NCI-H1930 (cell line): ENCODE data around the gene ABTB2.

Source experiments
- DNase-seq, 2 experiments: peaks; one replicate each; lab custom pipeline; 2025; lab: John Stamatoyannopoulos, UW

Gene ABTB2

GRCh38 chr11:34150494-34151151, 207.2 kb downstream of the ABTB2 start:
- DNase-seq, result no peak

- DNase-seq, result no peak
These were observed 208.0 kb downstream of the ABTB2 start for GRCh38 chr11:34149786-34150185.

GRCh38 chr11:34149274-34149673, 208.5 kb downstream of the ABTB2 start:
- DNase-seq, result no peak

GRCh38 chr11:34148504-34149165, 209.2 kb downstream of the ABTB2 start:
- no peak for DNase-seq

GRCh38 chr11:34147581-34147980, 210.2 kb downstream of the ABTB2 start:
- DNase-seq, result no peak

- no peak for DNase-seq
These were observed 210.9 kb downstream of the ABTB2 start for GRCh38 chr11:34146866-34147265.

GRCh38 chr11:34146411-34146810, 211.4 kb downstream of the ABTB2 start:
- no peak for DNase-seq

- DNase-seq, result no peak
These were observed 211.9 kb downstream of the ABTB2 start for GRCh38 chr11:34145847-34146381.

GRCh38 chr11:34145073-34145472, 212.7 kb downstream of the ABTB2 start:
- DNase-seq, result no peak

- no peak for DNase-seq
These were observed 214.8 kb downstream of the ABTB2 start for GRCh38 chr11:34143048-34143447.

- DNase-seq, result no peak
These were observed 217.7 kb downstream of the ABTB2 start for GRCh38 chr11:34140149-34140548.

GRCh38 chr11:34139346-34139745, 218.5 kb downstream of the ABTB2 start:
- no peak for DNase-seq

- no peak for DNase-seq
These were observed 221.4 kb downstream of the ABTB2 start for GRCh38 chr11:34136420-34136819.

- no peak for DNase-seq
These were observed 222.4 kb downstream of the ABTB2 start for GRCh38 chr11:34135439-34135838.

GRCh38 chr11:34134765-34135164, 223.0 kb downstream of the ABTB2 start:
- DNase-seq, result no peak

- DNase-seq, result no peak
These were observed 225.4 kb downstream of the ABTB2 start for GRCh38 chr11:34132261-34132965.

- DNase-seq, result no peak
These were observed 229.0 kb downstream of the ABTB2 start for GRCh38 chr11:34128824-34129223.

GRCh38 chr11:34126959-34127848, 230.6 kb downstream of the ABTB2 start:
- no peak for DNase-seq

GRCh38 chr11:34124885-34125668, 232.7 kb downstream of the ABTB2 start:
- DNase-seq, result no peak

GRCh38 chr11:34120651-34121050, 237.2 kb downstream of the ABTB2 start:
- DNase-seq, result no peak

- DNase-seq, result no peak
These were observed 243.3 kb downstream of the ABTB2 start for GRCh38 chr11:34114471-34114870.
